ENCODE results near the gene SIGLEC12. TPM values are rescaled to one million over a fixed set of nuclear protein-coding genes. Genes with fewer than 3 reads are reported as not detected.

Gene SIGLEC12
- total and polyA plus RNA-seq, 3 donors from 2014 or later: 1.0 TPM; not detected in 2

Small RNA genes within 50 kb of the gene (small RNA-seq; reads per million reads assigned to genes)
- gene AC020914.3: 0 reads per million in 2 donors
- gene AC020914.5: 0 reads per million in 2 donors

Other genes with a start within 250 kb of the SIGLEC12 start
- 10 to 100 TPM; 13.3 to 16.0 TPM for gene IGLON5, start 190.2 kb downstream of the SIGLEC12 start, total RNA-seq
- 13.9 TPM for gene IGLON5, start 190.2 kb downstream of the SIGLEC12 start, polyA plus RNA-seq (ENCODE audit: insufficient read depth, low read depth, low replicate concordance)
- gene VSIG10L, start 159.7 kb downstream of the SIGLEC12 start, total RNA-seq: 10 to 100 TPM; 10.5 to 12.0 TPM
- gene VSIG10L, start 159.7 kb downstream of the SIGLEC12 start, polyA plus RNA-seq (ENCODE audit: insufficient read depth, low read depth, low replicate concordance): 5.8 TPM
- gene ETFB, start 135.4 kb downstream of the SIGLEC12 start, total RNA-seq: 100 to 1,000 TPM; 110 to 146 TPM
- 109 TPM for gene ETFB, start 135.4 kb downstream of the SIGLEC12 start, polyA plus RNA-seq (ENCODE audit: insufficient read depth, low read depth, low replicate concordance)
- gene CLDND2, start 132.8 kb downstream of the SIGLEC12 start, total RNA-seq: 10 to 100 TPM; 10.0 to 26.4 TPM
- gene CLDND2, start 132.8 kb downstream of the SIGLEC12 start, polyA plus RNA-seq (ENCODE audit: insufficient read depth, low read depth, low replicate concordance): 41.2 TPM
- under 1 TPM in 1 of 2 donors, not detected in 1; 0.63 TPM for gene NKG7, start 129.1 kb downstream of the SIGLEC12 start, total RNA-seq
- gene NKG7, start 129.1 kb downstream of the SIGLEC12 start, polyA plus RNA-seq (ENCODE audit: insufficient read depth, low read depth, low replicate concordance): 8.7 TPM
- gene LIM2, start 113.8 kb downstream of the SIGLEC12 start, total RNA-seq: under 1 TPM in 1 of 2 donors, not detected in 1; 0.31 TPM
- gene LIM2, start 113.8 kb downstream of the SIGLEC12 start, polyA plus RNA-seq (ENCODE audit: insufficient read depth, low read depth, low replicate concordance): 0.91 TPM
- 10 to 100 TPM; 23.1 to 31.2 TPM for gene C19orf84, start 111.2 kb downstream of the SIGLEC12 start, total RNA-seq
- gene C19orf84, start 111.2 kb downstream of the SIGLEC12 start, polyA plus RNA-seq (ENCODE audit: insufficient read depth, low read depth, low replicate concordance): 38.8 TPM
- gene SIGLEC10, start 84.2 kb downstream of the SIGLEC12 start, total RNA-seq: 1 to 10 TPM in 1 of 2 donors, under 1 TPM in 1; 0.87 to 2.2 TPM
- gene SIGLEC10, start 84.2 kb downstream of the SIGLEC12 start, polyA plus RNA-seq (ENCODE audit: insufficient read depth, low read depth, low replicate concordance): 2.3 TPM
- gene SIGLEC8, start 43.3 kb downstream of the SIGLEC12 start, total RNA-seq: 1 to 10 TPM in 1 of 2 donors, under 1 TPM in 1; 0.31 to 3.1 TPM
- 0.61 TPM for gene SIGLEC8, start 43.3 kb downstream of the SIGLEC12 start, polyA plus RNA-seq (ENCODE audit: insufficient read depth, low read depth, low replicate concordance)
- not detected for gene CEACAM18, start 23.3 kb downstream of the SIGLEC12 start, total RNA-seq
- gene CEACAM18, start 23.3 kb downstream of the SIGLEC12 start, polyA plus RNA-seq (ENCODE audit: insufficient read depth, low read depth, low replicate concordance): not detected
- 1 to 10 TPM in 1 of 2 donors, under 1 TPM in 1; 0.55 to 1.1 TPM for gene SIGLEC6, start 29.9 kb upstream of the SIGLEC12 start, total RNA-seq
- 0.29 TPM for gene SIGLEC6, start 29.9 kb upstream of the SIGLEC12 start, polyA plus RNA-seq (ENCODE audit: insufficient read depth, low read depth, low replicate concordance)
- gene ZNF175, start 69.5 kb upstream of the SIGLEC12 start, total RNA-seq: 10 to 100 TPM; 12.1 to 12.3 TPM
- gene ZNF175, start 69.5 kb upstream of the SIGLEC12 start, polyA plus RNA-seq (ENCODE audit: insufficient read depth, low read depth, low replicate concordance): 11.0 TPM
- gene SIGLEC5, start 128.6 kb upstream of the SIGLEC12 start, total RNA-seq: not detected
- gene SIGLEC5, start 128.6 kb upstream of the SIGLEC12 start, polyA plus RNA-seq (ENCODE audit: insufficient read depth, low read depth, low replicate concordance): not detected
- 1 to 10 TPM; 3.7 to 5.7 TPM for gene SIGLEC14, start 145.0 kb upstream of the SIGLEC12 start, total RNA-seq
- gene SIGLEC14, start 145.0 kb upstream of the SIGLEC12 start, polyA plus RNA-seq (ENCODE audit: insufficient read depth, low read depth, low replicate concordance): 1.5 TPM
- gene SPACA6, start 191.5 kb upstream of the SIGLEC12 start, total RNA-seq: 100 to 1,000 TPM in 1 of 2 donors, 10 to 100 TPM in 1; 37.8 to 106 TPM
- gene SPACA6, start 191.5 kb upstream of the SIGLEC12 start, polyA plus RNA-seq (ENCODE audit: insufficient read depth, low read depth, low replicate concordance): 19.8 TPM
- 1 to 10 TPM in 1 of 2 donors, under 1 TPM in 1; 0.99 to 2.1 TPM for gene HAS1, start 222.2 kb upstream of the SIGLEC12 start, total RNA-seq
- 0.44 TPM for gene HAS1, start 222.2 kb upstream of the SIGLEC12 start, polyA plus RNA-seq (ENCODE audit: insufficient read depth, low read depth, low replicate concordance)

Measured in testis (tissue), 3 donors.